Measurements from ENCODE around the gene SMG6.

SMG6 gene

DNA sequence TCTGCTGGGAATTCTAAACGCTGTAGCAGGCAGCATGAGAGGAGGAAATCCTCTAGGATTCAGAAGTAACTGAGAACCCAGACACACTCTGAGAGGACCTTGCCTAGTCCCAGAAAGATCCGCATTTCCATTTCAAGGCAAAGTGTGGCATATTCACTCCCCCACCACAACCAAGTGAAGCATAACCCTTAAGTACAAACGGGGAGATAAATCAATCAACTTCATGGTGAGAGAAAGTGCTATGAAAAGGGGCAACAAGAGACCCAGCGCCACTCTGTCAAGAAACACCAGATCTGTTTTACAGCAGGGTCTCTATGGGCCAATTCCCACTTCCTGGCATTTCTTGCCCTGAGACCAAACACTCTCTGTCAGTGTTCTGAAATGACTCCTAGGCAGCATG, 68.3 kb downstream of the SMG6 start:
- no peak for DNase-seq (ENCODE audit: low spot score)

DNA sequence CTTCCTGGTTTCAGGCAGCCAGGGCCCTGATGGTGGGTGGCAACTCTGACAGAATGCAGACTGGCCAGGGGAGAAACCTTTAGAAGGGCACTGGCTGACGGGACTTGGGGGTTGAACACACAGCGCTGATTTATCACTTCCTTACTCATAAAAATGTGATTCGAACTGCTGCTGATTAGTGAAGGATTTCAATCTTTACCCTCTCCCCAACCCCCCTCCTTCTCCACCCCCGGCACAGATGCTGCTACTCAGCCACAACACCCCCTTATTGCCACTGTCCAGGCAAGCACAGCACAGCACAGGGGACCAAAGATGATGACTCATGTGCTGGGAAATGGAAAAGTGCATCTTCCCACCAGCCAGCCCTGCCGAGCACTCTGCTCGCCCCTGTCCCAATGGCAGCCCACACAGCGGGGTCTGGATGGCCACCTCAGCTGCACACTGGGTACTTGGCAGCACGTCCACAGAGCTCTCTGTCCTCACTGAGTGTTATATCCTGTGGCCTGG, 70.1 kb downstream of the SMG6 start:
- DNase-seq (ENCODE audit: low spot score) = no peak

DNA sequence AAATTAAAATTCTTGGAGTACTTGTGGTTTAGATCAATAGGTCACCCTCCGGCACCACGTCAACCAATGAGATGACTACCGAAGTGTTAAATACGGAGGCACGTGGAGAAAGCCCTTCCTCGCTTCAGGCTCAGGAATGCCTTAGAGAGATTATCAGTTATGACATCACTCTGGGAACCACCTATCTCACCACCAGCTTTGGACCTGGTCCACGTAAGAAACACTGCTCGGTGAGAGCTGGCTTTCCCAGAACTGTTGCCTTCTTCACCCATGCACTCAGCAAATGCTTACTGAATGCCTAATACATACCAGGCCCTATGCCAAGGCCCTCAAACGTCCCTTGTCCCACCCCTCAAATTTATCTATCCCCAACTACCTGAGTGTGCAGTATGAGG, 71.3 kb downstream of the SMG6 start:
- no peak for DNase-seq (ENCODE audit: low spot score)

DNA sequence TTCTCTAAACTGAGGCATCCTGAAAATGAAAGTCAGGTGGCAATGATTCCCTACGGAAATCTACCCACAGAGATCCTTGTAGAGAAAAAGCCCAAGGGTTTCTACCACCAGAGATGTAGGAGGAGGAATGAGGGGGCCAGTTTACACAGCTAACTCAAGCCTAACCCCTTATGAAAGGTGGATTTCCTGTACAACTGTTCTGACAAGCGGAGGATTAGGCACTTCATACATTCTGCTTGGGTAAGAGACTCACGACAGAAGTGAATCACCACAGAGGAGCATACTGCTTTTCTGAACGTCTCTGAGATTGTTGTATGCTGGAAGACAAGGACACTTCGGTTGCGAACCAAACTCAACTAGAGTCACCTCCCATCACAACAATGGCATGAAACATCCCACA, 72.7 kb downstream of the SMG6 start:
- DNase-seq (ENCODE audit: low spot score) = no peak

DNA sequence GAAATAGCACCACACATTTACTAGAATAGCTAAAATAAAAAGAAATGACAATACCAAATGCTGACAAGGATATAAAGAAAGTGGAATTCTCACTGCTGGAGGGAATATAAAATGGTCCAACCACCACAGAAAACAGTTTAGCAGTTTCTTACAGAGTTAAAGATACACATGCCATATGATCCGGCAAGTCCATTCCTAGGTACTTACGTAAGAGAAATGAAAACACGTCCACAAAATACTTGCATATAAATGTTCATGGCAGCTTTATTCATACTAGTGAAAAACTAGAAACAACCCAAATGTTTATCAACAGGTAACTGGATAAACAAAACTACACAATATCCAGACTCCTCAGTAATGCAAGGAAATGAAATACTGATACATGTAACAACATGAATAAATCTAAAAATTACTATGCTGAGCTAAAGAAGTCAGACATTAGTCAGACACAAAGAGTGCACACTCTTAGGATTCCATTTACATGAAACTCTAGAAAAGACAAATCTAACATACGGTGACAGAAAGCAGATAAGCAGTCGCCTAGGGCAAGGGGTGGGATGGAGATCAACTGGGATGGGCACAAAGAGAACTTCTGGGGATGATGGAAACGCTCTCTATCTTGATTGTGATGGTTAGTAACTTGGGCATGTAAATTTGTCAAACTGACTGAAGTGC, 76.4 kb downstream of the SMG6 start:
- DNase-seq (ENCODE audit: low spot score) = no peak

DNA sequence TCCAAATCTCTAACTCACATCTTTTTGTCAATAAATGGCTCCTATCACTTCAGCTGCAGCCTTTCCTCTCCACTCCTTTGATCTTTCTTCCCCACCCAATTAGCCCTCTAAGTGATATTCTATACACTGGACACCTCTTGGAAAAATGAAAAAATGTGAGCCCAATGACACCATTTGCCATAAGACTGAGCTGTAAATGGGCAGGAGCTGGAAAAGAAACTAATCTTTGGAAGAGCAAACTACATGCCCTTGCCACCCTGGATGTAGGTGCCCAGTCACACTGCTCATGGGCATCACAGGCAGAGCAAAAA, 80.0 kb downstream of the SMG6 start:
- no peak for DNase-seq (ENCODE audit: low spot score)

DNA sequence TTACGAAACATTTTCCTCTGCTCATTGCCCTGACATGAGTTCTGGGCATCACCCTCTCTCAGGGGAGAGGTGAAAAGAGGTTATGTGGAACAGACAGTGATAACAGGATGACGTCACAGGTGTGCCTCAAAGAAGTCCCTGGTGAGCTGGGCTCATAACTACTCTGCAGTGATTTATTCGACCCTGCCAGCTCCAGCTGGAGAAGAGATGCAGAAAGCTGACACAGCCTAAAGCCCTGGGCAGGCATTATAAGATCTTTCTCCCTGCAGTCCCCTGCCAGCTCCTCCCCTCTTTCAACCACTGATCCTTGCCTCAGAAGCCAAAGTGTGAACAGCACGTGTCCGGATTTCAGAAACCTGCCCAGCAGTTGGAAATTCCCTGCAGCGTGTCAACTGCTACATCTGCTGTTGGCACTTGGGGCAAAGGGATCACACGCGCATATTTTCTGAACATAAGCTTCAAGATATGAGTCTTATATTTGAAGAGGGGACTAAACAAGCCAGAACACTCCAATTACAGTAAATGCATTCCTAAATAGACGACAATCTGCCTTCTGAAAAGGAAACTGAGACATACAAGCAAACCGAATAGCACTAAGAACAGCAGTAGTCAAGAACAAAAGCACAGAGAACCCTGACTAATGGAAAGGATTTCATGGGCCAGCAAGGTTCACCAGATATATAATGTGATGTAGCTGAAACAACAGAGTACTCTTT, 80.5 kb downstream of the SMG6 start:
- DNase-seq (ENCODE audit: low spot score) = no peak

DNA sequence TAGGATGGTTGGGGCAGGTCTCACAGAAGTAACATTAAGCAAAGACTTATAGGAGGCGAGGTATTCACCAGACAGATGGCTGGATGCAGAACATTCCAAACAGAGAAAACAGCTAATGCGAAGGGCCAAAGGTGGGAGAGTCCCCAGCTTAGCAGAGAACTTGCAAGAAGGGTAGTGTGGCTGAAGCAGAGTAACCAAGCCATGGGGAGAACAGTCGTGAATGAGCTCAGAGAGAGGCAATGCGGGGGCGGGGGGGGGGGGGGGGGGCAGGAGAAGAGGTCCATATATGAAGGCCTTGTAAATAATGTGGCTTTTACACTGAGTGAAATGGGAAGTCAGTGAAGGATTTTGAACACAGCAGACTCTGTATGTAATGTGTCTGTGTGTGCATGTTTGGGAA, 81.3 kb downstream of the SMG6 start:
- DNase-seq (ENCODE audit: low spot score) = no peak

DNA sequence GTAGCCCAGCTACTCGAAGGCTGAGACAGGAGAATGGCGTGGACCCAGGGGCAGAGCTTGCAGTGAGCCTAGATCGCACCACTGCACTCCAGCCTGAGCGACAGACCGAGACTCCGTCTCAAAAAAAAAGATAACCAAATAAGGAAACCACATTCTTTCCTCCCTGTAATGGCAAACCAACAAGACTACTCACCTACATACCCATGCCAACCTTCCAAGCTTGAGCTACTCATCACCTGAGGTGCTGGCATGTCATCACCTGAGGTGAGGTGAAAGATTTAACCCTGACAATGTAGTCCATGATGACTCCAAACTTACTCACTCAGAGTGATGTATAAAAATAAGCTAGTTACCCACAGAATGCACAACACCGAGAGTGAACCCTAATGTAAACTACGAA, 85.2 kb downstream of the SMG6 start:
- no peak for DNase-seq (ENCODE audit: low spot score)

DNA sequence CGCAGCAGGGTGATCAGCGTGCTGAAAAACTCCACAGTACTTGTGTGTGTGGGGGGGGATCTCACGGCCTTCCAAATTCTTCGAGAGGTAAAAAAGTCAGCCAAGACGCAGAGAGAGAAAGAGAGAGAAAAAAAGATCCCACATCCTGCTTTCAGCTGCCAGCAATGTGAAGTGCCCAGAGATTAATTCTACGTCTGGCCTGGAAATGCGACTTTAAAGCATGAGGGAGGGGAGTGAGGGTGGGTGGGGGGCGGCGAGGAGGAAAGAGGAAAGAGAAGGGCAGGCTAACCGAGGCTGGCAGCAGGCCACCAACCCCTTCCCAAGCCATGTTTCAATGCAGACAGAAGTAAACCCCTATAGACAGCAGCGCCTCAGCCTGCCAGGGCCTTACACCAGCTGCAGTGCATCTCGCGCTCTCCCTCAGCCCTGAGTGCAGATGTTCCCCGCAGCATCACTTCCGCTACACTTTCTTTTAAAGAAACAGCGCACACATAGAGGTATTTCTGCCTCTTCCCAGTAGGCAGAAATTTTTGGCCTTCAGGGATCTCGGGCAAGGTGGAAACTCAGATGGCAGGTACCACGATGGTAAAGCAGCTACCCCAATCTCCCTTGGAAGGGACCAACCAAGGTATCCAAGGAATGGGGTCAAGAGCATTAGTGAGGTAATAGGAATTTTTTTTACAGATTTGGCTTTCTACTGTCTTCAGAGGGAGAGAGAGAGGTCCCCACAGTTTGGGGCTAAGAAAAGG, 87.8 kb downstream of the SMG6 start:
- peak; percentile 94 for DNase-seq (ENCODE audit: low spot score)

DNA sequence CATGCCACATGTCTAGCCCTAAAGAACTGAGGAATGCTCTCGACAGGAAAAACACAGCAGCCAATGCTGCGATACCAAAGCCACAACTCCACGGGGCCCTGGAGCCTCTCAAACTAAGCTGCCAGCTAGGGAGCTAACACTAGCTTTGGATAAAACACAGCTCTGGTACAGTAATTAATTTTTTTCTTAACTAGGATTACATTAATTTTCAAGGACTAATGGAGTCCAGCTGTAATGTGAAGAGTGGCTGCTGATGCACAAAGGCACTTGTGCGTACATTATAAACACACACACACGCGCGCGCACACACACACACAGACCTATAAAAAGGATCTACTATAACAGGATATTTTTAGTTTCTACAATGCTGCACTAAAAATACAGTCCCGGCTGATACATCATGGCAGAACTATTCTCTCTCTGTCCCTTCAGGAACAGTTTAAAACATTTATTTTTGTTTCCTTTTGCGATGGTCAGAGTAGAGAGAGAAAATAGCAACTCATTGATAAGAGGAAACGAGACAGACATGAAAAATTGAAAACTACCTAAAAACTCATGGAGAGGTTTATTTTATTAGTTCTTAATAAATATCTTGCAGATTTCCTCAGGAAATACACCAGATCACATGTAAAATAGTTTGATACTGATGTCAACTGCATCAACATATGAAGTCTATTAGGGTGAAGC, 88.5 kb downstream of the SMG6 start:
- DNase-seq (ENCODE audit: low spot score) = no peak

DNA sequence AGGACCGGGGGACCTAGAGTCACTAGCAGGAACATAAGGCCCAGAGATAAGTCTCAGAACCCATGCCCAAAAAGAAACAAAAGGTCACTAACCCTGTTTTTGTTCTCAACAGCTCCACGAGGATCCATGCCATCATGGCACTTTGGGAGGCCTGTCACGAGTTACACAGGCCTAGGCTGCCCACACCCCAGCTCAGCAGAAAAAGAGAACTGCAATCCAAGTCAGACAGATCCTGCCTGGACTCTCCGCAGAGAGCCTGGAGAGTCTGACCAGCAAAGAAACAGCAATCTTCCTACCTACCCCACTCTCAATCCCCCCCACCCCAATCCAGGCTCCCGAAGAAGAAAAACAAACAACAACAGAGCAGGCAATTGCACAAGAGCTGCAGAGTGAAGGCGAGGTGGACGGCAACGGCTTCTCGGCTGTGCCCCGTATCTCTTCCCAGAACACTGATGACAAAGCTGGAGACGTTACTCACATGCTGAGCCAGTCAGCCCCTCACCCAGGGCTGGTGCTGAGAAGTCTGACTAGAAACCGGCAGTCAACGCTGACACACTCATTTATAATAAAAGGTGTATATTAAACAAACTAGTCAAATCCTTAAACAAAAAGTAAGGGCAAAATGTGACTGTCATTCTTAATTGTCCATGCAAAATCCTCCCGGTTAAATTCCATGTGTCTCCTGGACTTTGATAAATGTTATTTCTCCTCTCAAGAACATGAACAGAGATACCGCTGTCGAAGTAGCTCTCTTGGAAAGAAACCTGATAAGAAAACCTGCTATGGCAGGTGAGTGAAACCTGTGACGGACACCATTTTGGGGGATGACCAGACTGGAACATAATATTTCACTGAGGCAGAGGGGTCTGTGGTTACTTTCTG, 89.3 kb downstream of the SMG6 start:
- DNase-seq (ENCODE audit: low spot score) = no peak

DNA sequence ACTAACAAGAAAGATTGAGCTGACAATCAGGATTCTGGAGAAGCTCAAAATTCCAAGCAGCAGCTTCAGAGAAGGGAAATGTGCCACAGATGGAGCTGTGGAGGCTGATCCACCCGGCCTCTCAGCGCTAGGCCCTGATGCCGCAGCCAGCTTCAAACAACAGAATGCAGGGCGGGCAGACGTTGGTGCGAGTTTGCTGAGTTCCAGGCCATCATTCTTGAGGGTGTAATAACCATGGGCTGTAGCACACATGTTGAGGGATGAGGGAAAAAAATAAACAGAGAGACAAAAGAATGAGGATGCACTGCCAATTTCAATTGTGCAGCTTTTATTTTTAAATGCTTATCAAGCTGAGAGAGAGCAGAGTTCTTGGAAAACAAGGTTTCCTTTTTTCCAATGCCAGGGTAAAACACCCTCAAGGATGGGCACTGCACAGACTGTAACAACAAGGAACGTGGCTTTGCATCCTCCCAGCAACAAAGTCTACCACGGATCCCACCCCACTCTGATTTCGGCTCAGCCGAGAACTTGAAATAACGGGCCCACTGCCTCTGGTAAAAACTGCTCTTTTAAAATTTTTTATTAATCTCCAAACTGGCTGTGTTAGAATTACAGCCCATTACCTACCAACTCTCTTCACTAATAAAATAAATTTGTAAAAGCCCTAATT, 90.2 kb downstream of the SMG6 start:
- no peak for DNase-seq (ENCODE audit: low spot score)

DNA sequence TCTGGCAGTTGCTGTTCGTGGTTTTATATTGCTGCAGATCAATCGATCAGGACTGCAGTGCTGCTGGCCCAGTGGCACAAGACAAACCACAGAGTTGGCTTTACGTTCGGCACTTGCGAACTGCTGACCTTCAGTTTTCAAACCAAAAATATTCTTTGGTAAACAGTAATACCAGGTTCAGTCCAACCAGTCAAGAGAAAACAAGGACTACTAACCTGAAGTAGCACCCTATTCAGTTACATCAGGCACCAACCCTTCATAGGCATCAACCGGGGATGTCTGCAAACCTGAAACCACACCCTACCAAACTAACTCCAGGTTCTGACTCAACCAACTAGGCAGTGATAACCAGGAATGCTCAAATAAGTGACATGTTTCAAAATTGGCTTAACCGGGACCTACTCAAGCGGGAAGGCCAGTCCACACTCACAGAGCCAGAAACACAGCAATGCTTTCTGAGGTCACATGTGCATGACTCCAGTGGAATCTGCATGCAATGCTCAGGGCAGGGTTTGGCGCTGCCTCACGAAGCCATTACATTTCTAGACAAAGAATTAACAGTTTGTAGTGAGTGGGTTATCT, 91.1 kb downstream of the SMG6 start:
- no peak for DNase-seq (ENCODE audit: low spot score)

DNA sequence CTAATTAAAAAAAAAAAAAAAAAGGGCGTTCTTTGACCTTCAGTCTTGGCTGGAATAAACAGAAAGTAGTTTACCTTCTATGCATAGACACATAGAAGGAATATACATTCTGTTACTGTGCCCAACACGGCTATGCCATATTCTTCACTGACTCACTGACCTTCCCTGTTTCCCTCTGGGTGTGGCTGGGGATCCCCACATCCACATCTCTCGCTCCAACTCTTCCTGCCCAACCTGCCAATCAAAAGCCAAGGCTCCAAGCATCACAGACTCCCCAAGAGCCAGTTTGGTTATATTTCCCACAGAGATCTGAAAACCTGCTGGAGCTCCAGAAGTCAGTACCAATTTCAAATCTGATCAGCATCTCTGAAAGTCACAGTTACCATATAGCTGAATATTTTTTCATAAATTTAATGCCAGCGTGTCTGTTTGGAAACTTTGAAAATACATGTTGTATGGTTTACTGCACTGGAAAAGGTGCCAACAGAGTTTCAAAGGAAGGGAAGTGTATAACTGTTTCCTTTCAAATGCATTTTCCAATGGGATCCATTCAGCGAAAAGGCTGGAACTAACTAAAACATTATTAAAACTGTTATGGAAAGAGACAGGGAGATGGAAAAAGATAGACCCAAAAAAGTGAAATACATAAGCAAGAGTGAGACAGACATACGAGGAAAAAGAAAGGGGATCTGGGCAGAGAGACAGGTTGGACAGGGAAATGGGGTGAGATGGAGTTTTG, 91.8 kb downstream of the SMG6 start:
- no peak for DNase-seq (ENCODE audit: low spot score)

DNA sequence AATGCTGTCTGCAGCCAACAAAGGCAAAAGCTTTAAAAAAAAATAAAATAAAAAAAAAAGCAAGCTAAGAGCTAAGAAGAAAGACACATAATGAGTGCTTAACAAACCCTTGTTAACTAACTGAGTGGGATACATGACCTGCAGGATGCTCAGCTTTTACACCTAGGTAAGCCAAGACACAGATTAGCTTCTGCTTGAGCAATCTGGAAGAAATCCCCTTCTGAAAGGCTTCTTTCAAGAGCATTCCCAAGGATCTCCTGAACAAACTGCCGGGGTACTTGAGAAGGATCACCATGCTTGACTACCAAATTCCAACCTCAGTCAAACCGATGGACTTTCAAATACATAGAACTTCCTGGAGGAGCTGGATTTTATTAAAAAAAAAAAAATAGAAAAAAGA, 92.9 kb downstream of the SMG6 start:
- no peak for DNase-seq (ENCODE audit: low spot score)

DNA sequence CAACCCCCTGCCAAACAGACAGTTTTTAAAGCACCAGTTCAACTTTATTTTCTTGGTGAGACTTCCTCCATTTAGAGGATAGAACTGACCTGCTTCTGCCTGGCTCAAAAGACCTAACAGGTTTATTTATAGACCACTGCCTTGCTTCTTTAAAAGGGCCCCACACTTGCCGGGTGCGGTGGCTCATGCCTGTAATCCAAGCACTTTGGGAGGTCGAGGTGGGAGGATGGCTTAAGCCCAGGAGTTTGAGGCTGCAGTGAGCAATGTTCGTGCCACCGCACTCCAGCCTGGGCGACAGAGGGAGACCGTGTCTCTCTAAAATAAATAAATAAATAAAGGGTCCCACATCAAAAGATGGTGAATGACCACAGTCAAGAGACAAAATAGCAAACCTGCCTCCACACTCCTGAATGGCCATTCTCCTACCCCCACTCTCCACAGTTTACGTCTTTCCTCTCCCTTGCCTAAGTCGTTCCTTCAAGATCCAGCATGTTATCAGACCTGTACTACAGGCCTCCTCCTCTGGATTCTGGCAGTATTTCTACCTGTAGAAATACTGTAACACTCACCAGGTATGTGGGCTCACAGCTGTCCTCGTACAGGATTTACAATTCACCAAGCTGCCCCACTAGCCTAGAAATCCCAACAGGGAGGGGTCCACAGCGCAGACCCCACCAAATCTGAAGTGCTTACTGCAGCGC, 95.6 kb downstream of the SMG6 start:
- DNase-seq (ENCODE audit: low spot score) = no peak

DNA sequence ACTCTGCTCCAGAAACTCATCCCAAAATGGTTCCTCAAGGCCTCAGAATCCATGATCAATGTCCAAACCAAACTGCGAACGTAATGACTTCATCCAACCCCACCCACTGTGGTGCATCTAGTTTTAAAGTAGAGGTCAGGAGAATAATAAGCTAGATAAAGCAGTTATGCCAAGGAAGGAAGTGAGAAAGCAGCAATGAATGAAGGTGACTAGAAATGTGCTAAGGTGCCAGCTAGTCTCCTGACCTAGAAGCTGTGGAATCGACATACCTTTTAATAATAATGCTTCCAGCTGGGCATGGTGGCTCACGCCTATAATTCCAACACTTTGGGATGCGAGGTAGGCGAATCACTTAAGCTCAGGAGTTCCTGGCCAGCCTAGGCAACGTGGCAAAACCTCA, 99.2 kb downstream of the SMG6 start:
- DNase-seq (ENCODE audit: low spot score) = no peak

DNA sequence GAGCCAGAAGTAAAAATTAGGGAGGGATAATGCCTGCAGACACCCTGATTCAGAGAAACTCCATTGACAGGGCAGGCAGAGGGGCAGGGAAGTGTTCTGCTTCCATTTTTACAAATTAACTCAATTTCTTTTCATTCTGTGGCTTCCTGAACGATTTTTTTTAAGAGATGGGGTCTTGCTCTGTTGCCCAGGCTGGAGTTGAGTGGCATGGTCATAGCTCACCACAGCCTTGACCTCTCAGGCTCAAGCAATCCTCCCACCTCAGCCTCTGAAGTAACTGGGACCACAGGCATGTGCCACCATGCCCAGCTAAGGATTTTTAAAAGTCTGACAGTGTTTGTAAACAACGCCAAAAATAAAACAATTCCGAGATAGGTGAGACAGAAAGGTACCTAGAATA, 99.8 kb downstream of the SMG6 start:
- DNase-seq (ENCODE audit: low spot score) = no peak

All from left forelimb (tissue), 1 donor.